PFSK-1 (cell line): Measurements from ENCODE around the gene NT5C3B.

Experiments used
- FOXP2 ChIP-seq: optimal IDR thresholded peaks from 2 replicates; pipeline ENCODE3; 2011; ENCODE audit warnings: borderline replicate concordance, control low read depth, inconsistent platforms; ENCODE audit not compliant: insufficient read depth; ENCODE audit errors: extremely low read length, extremely low read depth
- POLR2AphosphoS5 ChIP-seq: IDR thresholded peaks from 2 replicates; pipeline ENCODE4 v1.6.1; 2012; ENCODE audit warnings: low read depth, mild to moderate bottlenecking, control low read depth, low read length, moderate library complexity
- SIN3A ChIP-seq: IDR thresholded peaks from 2 replicates; pipeline ENCODE4 v1.6.1; 2012; ENCODE audit warnings: mild to moderate bottlenecking, low read length, moderate library complexity, borderline replicate concordance; ENCODE audit not compliant: insufficient read depth
- TAF1 ChIP-seq: IDR thresholded peaks from 2 replicates; pipeline ENCODE4 v1.6.1; 2012; ENCODE audit warnings: low read length, control low read depth, borderline replicate concordance; ENCODE audit not compliant: insufficient read depth
- TF ChIP-seq, protein P1 (sequence below), 2 experiments: IDR thresholded peaks; 2 replicates each; pipeline versions ENCODE4 v1.6.1 to v1.8.0; 2011 to 2012; ENCODE audit warnings: low read depth in 2 of 2, low read length in 2 of 2, control low read depth in 1 of 2, inconsistent platforms in 1 of 2, mild to moderate bottlenecking in 1 of 2, moderate library complexity in 1 of 2; ENCODE audit not compliant: insufficient read depth in 1 of 2

NT5C3B gene

GRCh38 chr17:41782142-41782541 is 53.9 kb downstream of the NT5C3B start:
- TF ChIP-seq SIN3A (no peak), TAF1 (no peak), POLR2AphosphoS5 (no peak), FOXP2 (no peak)
- TF ChIP-seq, protein P1, sequence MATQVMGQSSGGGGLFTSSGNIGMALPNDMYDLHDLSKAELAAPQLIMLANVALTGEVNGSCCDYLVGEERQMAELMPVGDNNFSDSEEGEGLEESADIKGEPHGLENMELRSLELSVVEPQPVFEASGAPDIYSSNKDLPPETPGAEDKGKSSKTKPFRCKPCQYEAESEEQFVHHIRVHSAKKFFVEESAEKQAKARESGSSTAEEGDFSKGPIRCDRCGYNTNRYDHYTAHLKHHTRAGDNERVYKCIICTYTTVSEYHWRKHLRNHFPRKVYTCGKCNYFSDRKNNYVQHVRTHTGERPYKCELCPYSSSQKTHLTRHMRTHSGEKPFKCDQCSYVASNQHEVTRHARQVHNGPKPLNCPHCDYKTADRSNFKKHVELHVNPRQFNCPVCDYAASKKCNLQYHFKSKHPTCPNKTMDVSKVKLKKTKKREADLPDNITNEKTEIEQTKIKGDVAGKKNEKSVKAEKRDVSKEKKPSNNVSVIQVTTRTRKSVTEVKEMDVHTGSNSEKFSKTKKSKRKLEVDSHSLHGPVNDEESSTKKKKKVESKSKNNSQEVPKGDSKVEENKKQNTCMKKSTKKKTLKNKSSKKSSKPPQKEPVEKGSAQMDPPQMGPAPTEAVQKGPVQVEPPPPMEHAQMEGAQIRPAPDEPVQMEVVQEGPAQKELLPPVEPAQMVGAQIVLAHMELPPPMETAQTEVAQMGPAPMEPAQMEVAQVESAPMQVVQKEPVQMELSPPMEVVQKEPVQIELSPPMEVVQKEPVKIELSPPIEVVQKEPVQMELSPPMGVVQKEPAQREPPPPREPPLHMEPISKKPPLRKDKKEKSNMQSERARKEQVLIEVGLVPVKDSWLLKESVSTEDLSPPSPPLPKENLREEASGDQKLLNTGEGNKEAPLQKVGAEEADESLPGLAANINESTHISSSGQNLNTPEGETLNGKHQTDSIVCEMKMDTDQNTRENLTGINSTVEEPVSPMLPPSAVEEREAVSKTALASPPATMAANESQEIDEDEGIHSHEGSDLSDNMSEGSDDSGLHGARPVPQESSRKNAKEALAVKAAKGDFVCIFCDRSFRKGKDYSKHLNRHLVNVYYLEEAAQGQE (IDR thresholded peaks at IDR 0.05; ENCODE audit: insufficient read depth in 1 of 2, low read depth in 2 of 2, low read length in 2 of 2) = no peak

- TF ChIP-seq, protein P1 (IDR thresholded peaks at IDR 0.05; ENCODE audit: insufficient read depth in 1 of 2, low read depth in 2 of 2, low read length in 2 of 2) = no peak
- TF ChIP-seq SIN3A = no peak
- no peak for TF ChIP-seq TAF1
- TF ChIP-seq POLR2AphosphoS5 = no peak
- TF ChIP-seq FOXP2 = no peak
Observed at GRCh38 chr17:41781404-41782110, 54.5 kb downstream of the NT5C3B start.

DNA sequence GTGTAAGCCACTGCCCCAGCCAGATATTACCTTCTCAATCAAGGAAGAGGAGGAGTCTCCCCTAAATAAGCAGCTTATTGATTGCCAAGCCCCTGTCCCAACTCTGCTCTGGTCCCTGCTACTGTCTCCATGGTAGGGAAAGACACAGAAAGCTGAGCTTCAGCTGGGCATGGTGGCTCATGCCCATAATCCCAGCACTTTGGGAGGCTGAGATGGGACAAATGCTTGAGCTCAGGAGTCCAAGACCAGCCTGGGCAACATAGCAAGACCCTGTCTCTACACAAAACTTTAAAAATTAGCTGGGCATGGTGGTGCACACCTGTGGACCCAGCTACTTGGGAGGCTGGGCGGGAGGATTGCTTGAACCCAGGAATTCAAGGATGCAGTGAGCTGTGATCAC is 56.1 kb downstream of the NT5C3B start:
- TF ChIP-seq POLR2AphosphoS5 = no peak
- TF ChIP-seq, protein P1 (IDR thresholded peaks at IDR 0.05; ENCODE audit: insufficient read depth in 1 of 2, low read depth in 2 of 2, low read length in 2 of 2) = no peak
- no peak for TF ChIP-seq SIN3A
- no peak for TF ChIP-seq TAF1
- TF ChIP-seq FOXP2 = no peak

DNA sequence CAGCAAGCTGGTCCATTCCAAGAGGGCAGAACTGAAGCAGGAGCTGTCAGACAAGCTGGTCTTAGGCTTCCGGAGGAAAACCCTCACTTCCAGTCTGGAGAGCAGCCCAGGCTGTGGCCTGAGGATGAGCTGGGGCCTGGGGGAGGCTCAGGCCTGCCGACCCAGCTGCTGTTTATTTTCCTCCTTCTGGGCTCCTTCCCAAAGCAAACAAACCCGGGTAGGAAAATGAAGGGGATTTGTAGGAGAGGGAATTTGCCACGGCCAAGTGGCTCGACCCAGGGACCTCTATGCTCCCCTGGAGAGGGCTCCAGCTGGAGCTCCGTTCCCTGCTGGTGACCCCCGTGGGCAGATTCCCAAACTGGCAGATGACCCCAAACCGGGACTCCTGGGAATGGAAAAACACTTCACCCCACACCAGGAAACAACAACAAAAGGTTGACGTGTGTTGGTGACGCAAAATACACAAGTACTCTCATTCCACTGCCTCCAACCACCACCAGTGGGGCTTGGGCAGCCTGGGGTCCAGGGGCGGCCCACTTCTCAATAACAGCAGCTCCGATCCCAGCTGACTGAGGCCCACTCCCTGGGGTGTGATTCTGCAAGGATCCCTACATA is 58.4 kb downstream of the NT5C3B start:
- TF ChIP-seq SIN3A (peak; percentile 85; the same call in 1 of the 2 replicates), POLR2AphosphoS5 (peak; percentile 56), FOXP2 (peak; percentile 94), TAF1 (no peak)
- TF ChIP-seq, protein P1 (IDR thresholded peaks at IDR 0.05; ENCODE audit: insufficient read depth in 1 of 2, low read depth in 2 of 2, low read length in 2 of 2) = peak in 1 of 2 experiments; percentile 80; a peak in 2 of 4 replicates
